K562 (cell line): ENCODE results near the gene STX1A. TPM values are rescaled to one million over a fixed set of nuclear protein-coding genes. Genes with fewer than 3 reads are reported as not detected.

Experiments
- ATAC-seq: fragments of 200-7000 bp; cut with Tn5 transposase; 3 replicates; pipeline ENCODE4 v1.9.1; 2020; ENCODE audit warnings: moderate library complexity
- BruUV-seq: library from RNA; stranded (reverse); fragments of 400-500 nt; replicated peaks from 2 replicates; lab custom pipeline; 2021; lab: Mats Ljungman, UMichigan
- CTCF ChIA-PET: fragments of 300-600 bp; formaldehyde crosslinking; extraction: SDS; loops from one replicate; lab custom pipeline; 2021; ENCODE audit warnings: low intra/inter-chr PET ratio; lab: Yijun Ruan, JAX
- POLR2A ChIA-PET: fragments of 300-600, 350-650 bp; sonication (Branson Sonifier 250); formaldehyde crosslinking; extraction: SDS; loops from one replicate; lab custom pipeline; 2021; ENCODE audit warnings: antibody characterized with exemption, inconsistent platforms; lab: Yijun Ruan, JAX
- DNase-seq, 4 experiments: peaks; one replicate each; pipeline versions ENCODE4 v3.0.0 to v3.0.0-alpha.2; 2011 to 2018; ENCODE audit warnings: low spot score in 3 of 4, mixed read lengths in 3 of 4; ENCODE audit errors: extremely low read depth in 1 of 4
- FAIRE-seq: peaks from 2 replicates; lab custom pipeline; 2011; peaks lifted over from hg19 to GRCh38; lab: Jason Lieb, UNC
- H2AFZ ChIP-seq: 2 replicates; pipeline ENCODE4 v1.6.0; 2011; ENCODE audit warnings: low read depth, low read length, control low read depth, inconsistent platforms
- H3K27ac ChIP-seq: fragments of 200-600 bp; 3 replicates; pipeline ENCODE4 v1.8.0; 2011; ENCODE audit warnings: low read depth, mild to moderate bottlenecking, control low read depth, inconsistent platforms, low read length, moderate library complexity, mixed read lengths; ENCODE audit errors: extremely low read depth
- H3K27me3 ChIP-seq, 2 experiments: fragments of 300-600 bp in 1 of 2; 2 replicates in 1 of 2; 3 replicates in 1 of 2; pipeline versions ENCODE4 v1.6.0 to v1.8.0; 2011; ENCODE audit warnings: inconsistent platforms in 2 of 2, low read length in 2 of 2, mild to moderate bottlenecking in 1 of 2, mixed read lengths in 1 of 2, moderate library complexity in 1 of 2; ENCODE audit not compliant: control insufficient read depth in 2 of 2, insufficient read depth in 2 of 2
- H3K36me3 ChIP-seq: fragments of 300-600 bp; 3 replicates; pipeline ENCODE4 v1.8.0; 2011; ENCODE audit warnings: mild to moderate bottlenecking, low read length, inconsistent platforms; ENCODE audit not compliant: control insufficient read depth, insufficient read depth
- H3K4me1 ChIP-seq, 2 experiments: fragments of 200-600 bp in 1 of 2; replicated peaks in 1 of 2; 2 replicates in 1 of 2; 3 replicates in 1 of 2; pipeline versions ENCODE4 v1.5.1 to v1.8.0; 2011; ENCODE audit warnings: inconsistent platforms in 2 of 2, low read length in 2 of 2, mild to moderate bottlenecking in 1 of 2, mixed read lengths in 1 of 2, moderate library complexity in 1 of 2; ENCODE audit not compliant: control insufficient read depth in 2 of 2, insufficient read depth in 2 of 2
- H3K4me2 ChIP-seq: 2 replicates; pipeline ENCODE4 v1.6.1; 2011; ENCODE audit warnings: low read length, control low read depth, inconsistent platforms, mixed read lengths; ENCODE audit not compliant: insufficient read depth
- H3K4me3 ChIP-seq: fragments of 200-600 bp; sonication (generic), shearing (Covaris generic); 2 replicates; pipeline ENCODE4 v1.5.1; 2016; ENCODE audit warnings: control low read depth, inconsistent platforms
- H3K79me2 ChIP-seq: fragments of 200-600 bp; 3 replicates; pipeline ENCODE4 v1.8.0; 2011; ENCODE audit warnings: low read length, inconsistent platforms; ENCODE audit not compliant: control insufficient read depth, insufficient read depth
- H3K9ac ChIP-seq, 2 experiments: 2 replicates each; pipeline versions ENCODE4 v1.6.0 to v1.6.1; 2011; ENCODE audit warnings: low read depth in 2 of 2, low read length in 2 of 2, control low read depth in 1 of 2, inconsistent platforms in 1 of 2, mild to moderate bottlenecking in 1 of 2, mixed read lengths in 1 of 2; ENCODE audit not compliant: insufficient read depth in 1 of 2
- H3K9me1 ChIP-seq: one replicate; pipeline ENCODE4 v1.6.0; 2011; ENCODE audit warnings: inconsistent platforms, mild to moderate bottlenecking, low read length, moderate library complexity; ENCODE audit not compliant: control insufficient read depth, insufficient read depth
- H3K9me3 ChIP-seq: replicated peaks from 2 replicates; pipeline ENCODE4 v1.5.1; 2011; ENCODE audit warnings: low read depth, low read length, inconsistent platforms; ENCODE audit not compliant: control insufficient read depth, insufficient read depth
- H4K20me1 ChIP-seq: replicated peaks from 2 replicates; pipeline ENCODE4 v1.6.1; 2011; ENCODE audit warnings: low read length, inconsistent platforms, mixed read lengths; ENCODE audit not compliant: control insufficient read depth, insufficient read depth
- E2F8 ChIP-seq: fragments of 450-650 bp; IDR thresholded peaks from 2 replicates; pipeline ENCODE4 v1.7.1; 2018; ENCODE audit warnings: mild to moderate bottlenecking, low read depth; ENCODE audit not compliant: partially characterized antibody
- ETV6 ChIP-seq, 3 experiments: fragments of 150-350 bp in 1 of 3; sonication (generic) in 1 of 3; formaldehyde crosslinking in 1 of 3; IDR thresholded peaks; 2 replicates each; pipeline versions ENCODE4 v1.6.1 to v1.8.0; 2014 to 2022; ENCODE audit warnings: borderline replicate concordance in 2 of 3, low read depth in 2 of 3, antibody characterized with exemption in 1 of 3, low read length in 1 of 3, mild to moderate bottlenecking in 1 of 3, missing genetic modification reagents in 1 of 3
- FOXP4 ChIP-seq: sonication (generic); formaldehyde crosslinking; IDR thresholded peaks from 2 replicates; pipeline ENCODE4 v1.8.0; 2022; ENCODE audit warnings: mild to moderate bottlenecking, missing genetic modification reagents, borderline replicate concordance
- KDM1A ChIP-seq, 2 experiments: fragments of 450-650 bp; IDR thresholded peaks; 2 replicates each; pipeline ENCODE4 v1.6.1; 2016; ENCODE audit warnings: mild to moderate bottlenecking in 2 of 2
- MCM3 ChIP-seq: fragments of 450-650 bp; IDR thresholded peaks from 2 replicates; pipeline ENCODE4 v1.6.1; 2016
- MEIS2 ChIP-seq: fragments of 450-650 bp; IDR thresholded peaks from 2 replicates; pipeline ENCODE4 v1.6.1; 2014; ENCODE audit warnings: mild to moderate bottlenecking; ENCODE audit not compliant: partially characterized antibody
- MTA3 ChIP-seq: fragments of 450-650 bp; formaldehyde crosslinking; IDR thresholded peaks from 2 replicates; pipeline ENCODE4 v1.6.1; 2017; ENCODE audit warnings: mild to moderate bottlenecking, borderline replicate concordance
- PRMT5 ChIP-seq: sonication (generic); formaldehyde crosslinking; IDR thresholded peaks from 2 replicates; pipeline ENCODE4 v1.5.0; 2020; ENCODE audit warnings: missing genetic modification reagents
- RBM15 ChIP-seq: fragments of 200-400 bp; formaldehyde crosslinking; IDR thresholded peaks from 2 replicates; pipeline ENCODE4 v1.6.1; 2018; ENCODE audit warnings: mild to moderate bottlenecking, low read length, moderate library complexity; ENCODE audit not compliant: insufficient read depth
- RBM25 ChIP-seq: fragments of 200-400 bp; formaldehyde crosslinking; IDR thresholded peaks from 2 replicates; pipeline ENCODE4 v1.6.1; 2018; ENCODE audit warnings: low read length, low read depth, moderate library complexity; ENCODE audit not compliant: severe bottlenecking
- SMAD3 ChIP-seq: fragments of 450-650 bp; formaldehyde crosslinking; conservative IDR thresholded peaks from 2 replicates; pipeline ENCODE4 v1.4.0; 2020; ENCODE audit warnings: mild to moderate bottlenecking
- SMARCA4 ChIP-seq: fragments of 450-650 bp; IDR thresholded peaks from 2 replicates; pipeline ENCODE4 v1.6.1; 2016
- TCF3 ChIP-seq: sonication (generic); formaldehyde crosslinking; IDR thresholded peaks from 2 replicates; pipeline ENCODE4 v1.4.0; 2020; ENCODE audit warnings: mild to moderate bottlenecking, missing genetic modification reagents
- TRIM24 ChIP-seq, 2 experiments: fragments of 450-650 bp; IDR thresholded peaks; 2 replicates each; pipeline ENCODE4 v1.6.1; 2016
- TRIM28 ChIP-seq: fragments of 450-650 bp; IDR thresholded peaks from 2 replicates; pipeline ENCODE4 v1.6.1; 2017
- ZNF174 ChIP-seq: fragments of 250-450 bp; sonication (Bioruptor Pico); IDR thresholded peaks from 2 replicates; pipeline ENCODE4 v1.4.0; 2020; ENCODE audit warnings: mild to moderate bottlenecking
- ZNF644 ChIP-seq: fragments of 200-800 bp; sonication (Bioruptor generic); IDR thresholded peaks from 2 replicates; pipeline ENCODE4 v1.6.1; 2016; ENCODE audit warnings: low read depth, missing genetic modification characterization, missing compliant biosample characterization
- WGBS: fragments of 100-300 bp; shearing (Covaris generic); methylation state at CpG from one replicate; pipeline ENCODE4 v1.1.6; 2016; ENCODE audit warnings: low coverage, mixed read lengths; ENCODE audit not compliant: insufficient coverage; ENCODE audit errors: missing lambda C conversion rate; 5-methylcytosine and 5-hydroxymethylcytosine counted together
- in situ Hi-C: fragments of 300-500 bp; cut with MboI; formaldehyde crosslinking; loops from 4 replicates; pipeline ENCODE4 v1.15.0; 2018; ENCODE audit warnings: inconsistent platforms, mixed read lengths
- intact Hi-C: fragments of 100-400 bp; cut with micrococcal nuclease; formaldehyde crosslinking; loops from 2 replicates; pipeline ENCODE4 v1.14.2; 2022
- polyA plus RNA-seq, 8 experiments: library from polyadenylated mRNA; depleted of rRNA in 4 of 8; stranded (reverse) in 5 of 8; unstranded in 3 of 8; fragments of >200 nt; fragmentation: Nextera tagmentation in 2 of 8; fragmentation: Illumina TruSeq in 1 of 8; extraction: Ambion mirVana in 2 of 8; extraction: Trizol in 1 of 8; gene quantifications; 2 replicates each; pipeline versions ENCODE4 v1.2.1 to v1.2.3, GENCODE V29; 2011 to 2014; ENCODE audit warnings: inconsistent platforms in 1 of 8, missing spikeins in 1 of 8
- total RNA-seq, 7 experiments: library from RNA; depleted of rRNA in 6 of 7; stranded (reverse); fragments of >200 nt in 6 of 7; fragmentation: Illumina TruSeq in 2 of 7; extraction: Trizol in 2 of 7; gene quantifications; 2 replicates each; pipeline versions ENCODE4 v1.2.1 to v1.2.3, GENCODE V29; 2011 to 2021; ENCODE audit warnings: low replicate concordance in 1 of 7

STX1A gene
- total and polyA plus RNA-seq, 9 of the 15 experiments (the other 6 are each of a cell fraction or from before 2014, with no cell fraction given) = 0.04 to 15.1 (median 6.3) TPM

- BruUV-seq = no TSS peak
- Histone ChIP-seq H3K9me3 (no peaks in the 10 kb centered on the region), H3K27ac (peak overlapping the region; percentile 47; the same call in 1 of the 3 replicates), H2AFZ (no peak overlapping the region), H3K4me3 (no peak overlapping the region), H4K20me1 (peaks cover 27% of the 10 kb centered on the region), H3K9ac (peak overlapping the region in 1 of 2 experiments; percentile 72; a peak in 2 of 4 replicates), H3K79me2 (no peaks in the 10 kb centered on the region), H3K9me1 (no peaks in the 10 kb centered on the region), H3K27me3 (no peaks in the 10 kb centered on the region; a peak in 1 of 5 replicates), H3K4me1 (peaks cover 20 to 65% of the 10 kb centered on the region in 2 experiments; a peak in 4 of 5 replicates), H3K4me2 (peak overlapping the region; percentile 3; the same call in 1 of the 2 replicates), H3K36me3 (peaks cover 16% of the 10 kb centered on the region; the same call in 2 of the 3 replicates)
- FAIRE-seq = peak; percentile 86
- peak; percentile 57 for ATAC-seq
- DNase-seq = peak in 3 of 4 experiments; percentile 54 to 73 (median 63)
- CTCF ChIA-PET = no interaction called here
- in situ Hi-C loops (no loop called here), intact Hi-C loops (no loop called here)
- WGBS = 39% methylated on average over 25 of the region's 25 CpGs
- POLR2A ChIA-PET = interaction anchor here (0.6 to 3.3 kb wide), 6 partner anchors 9 to 129 kb away, joined by 3 to 16 read pairs (median 6); partner anchors contain the start of genes BUD23 and DNAJC30
- TF ChIP-seq TRIM24 (IDR thresholded peaks at IDR 0.05) (0 out of 4 replicates have a peak, but pooled peaks of 1 of the 2 experiments have one; percentile 18), PRMT5 (CRISPR knock-in tag) (no peak), TCF3 (CRISPR knock-in tag) (no peak), RBM25 (no peak), ZNF644 (tag) (no peak), E2F8 (no peak), ETV6 (IDR thresholded peaks at IDR 0.05; ENCODE audit: borderline replicate concordance in 1 of 2, low read depth in 2 of 2, low read length in 1 of 2) (no peak), ETV6 (CRISPR knock-in tag; IDR thresholded peaks at IDR 0.05; ENCODE audit: borderline replicate concordance) (no peak), TRIM28 (no peak), MEIS2 (no peak), FOXP4 (CRISPR knock-in tag) (no peak), RBM15 (no peak), MCM3 (no peak), SMAD3 (no peak), ZNF174 (CRISPR knock-in tag) (no peak), KDM1A (IDR thresholded peaks at IDR 0.05) (peak in 1 of 2 experiments; percentile 38; a peak in 1 of 4 replicates), SMARCA4 (peak; percentile 72), MTA3 (no peak)
These were observed 13.1 kb downstream of the STX1A start for GRCh38 chr7:73706126-73707044.
